Measurements from ENCODE around the gene ABCG4. TPM values are rescaled to one million over a fixed set of nuclear protein-coding genes. Genes with fewer than 3 reads are reported as not detected.

The ABCG4 gene
- total RNA-seq, 2 donors from 2014 or later, result 0.33 TPM; not detected in 1

DNA sequence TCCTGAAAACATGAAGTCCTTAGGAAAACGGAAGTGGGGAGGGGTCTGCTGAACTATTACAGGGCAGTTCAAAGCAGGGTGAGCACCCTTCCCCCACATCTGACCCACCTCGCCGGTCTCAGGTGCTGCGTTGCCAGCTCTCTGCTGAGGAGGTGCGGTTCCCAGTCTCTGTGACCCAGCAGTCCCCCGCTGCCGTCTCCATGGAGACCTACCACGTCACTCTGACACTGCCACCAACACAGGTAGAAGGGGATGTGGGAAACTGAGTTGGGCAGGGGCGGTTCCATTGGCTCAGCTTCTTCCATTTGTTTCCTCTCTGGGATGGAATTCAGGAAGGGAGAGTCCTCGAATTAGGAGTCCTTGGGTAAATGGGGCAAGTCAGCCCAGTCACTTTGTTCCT lies 38.4 kb upstream of the ABCG4 start:
- no peaks in the 10 kb centered on the region for H3K9me3 ChIP-seq
- TF ChIP-seq POLR2A (IDR thresholded peaks at IDR 0.05) (no peak), CTCF (IDR thresholded peaks at IDR 0.05) (no peak)
- DNase-seq (no peak), ATAC-seq (no peak)
- H3K36me3 ChIP-seq (replicated peaks in 1 of 2; ENCODE audit: insufficient read depth in 1 of 2, low read depth in 2 of 2), result peaks cover 0 to 10% of the 10 kb centered on the region in 2 donors
- intact Hi-C loops (cut with DNase I), result no loop called here
- H3K27ac ChIP-seq, result no peak overlapping the region
- peaks cover 27% of the 10 kb centered on the region for H3K4me1 ChIP-seq
- H3K27me3 ChIP-seq, result no peaks in the 10 kb centered on the region
- 80 to 94% methylated on average over 10 of the region's 10 CpGs for WGBS, 2 donors
- H3K4me3 ChIP-seq, result no peak overlapping the region

DNA sequence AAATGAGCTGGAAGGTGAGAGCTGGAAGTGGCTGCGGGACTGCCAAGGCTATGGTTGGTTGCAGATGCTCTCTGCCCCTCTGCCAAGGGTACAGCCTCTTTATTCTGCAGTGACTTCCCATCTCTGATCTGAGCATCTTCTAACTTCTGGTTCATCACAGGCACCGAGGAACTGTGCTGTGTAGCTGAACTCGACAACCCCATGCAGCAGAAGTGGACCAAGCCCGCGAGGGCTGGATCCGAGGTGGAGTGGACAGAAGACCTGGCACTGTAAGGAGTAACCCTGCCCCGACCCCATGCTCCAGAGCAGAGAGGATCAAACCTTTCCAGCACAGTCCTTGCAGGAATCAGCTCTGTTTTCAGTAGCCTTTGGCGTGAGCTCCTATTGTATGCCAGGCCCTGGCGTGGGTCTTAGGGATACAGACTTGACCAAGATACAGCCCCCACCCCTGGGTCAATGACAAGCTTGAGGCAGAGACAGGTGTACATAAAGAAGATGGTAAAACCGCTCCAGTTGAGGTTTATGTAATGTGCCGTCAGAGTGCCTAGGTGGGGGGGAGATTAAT lies 37.4 kb upstream of the ABCG4 start:
- H3K4me3 ChIP-seq, result no peak overlapping the region
- peaks cover 24% of the 10 kb centered on the region for H3K4me1 ChIP-seq
- TF ChIP-seq POLR2A (IDR thresholded peaks at IDR 0.05) (no peak), CTCF (IDR thresholded peaks at IDR 0.05) (no peak)
- 88 to 91% methylated on average over 6 to 11 of the region's 11 CpGs for WGBS, 2 donors
- intact Hi-C loops (cut with DNase I), result no loop called here
- DNase-seq (no peak), ATAC-seq (no peak)
- no peaks in the 10 kb centered on the region for H3K9me3 ChIP-seq
- H3K27me3 ChIP-seq, result no peaks in the 10 kb centered on the region
- H3K27ac ChIP-seq, result no peak overlapping the region
- peaks cover 0 to 10% of the 10 kb centered on the region in 2 donors for H3K36me3 ChIP-seq (replicated peaks in 1 of 2; ENCODE audit: insufficient read depth in 1 of 2, low read depth in 2 of 2)

- no peaks in the 10 kb centered on the region for H3K27me3 ChIP-seq
- intact Hi-C loops (cut with DNase I), result no loop called here
- ATAC-seq, result no peak
- no peak overlapping the region for H3K4me3 ChIP-seq
- 88 to 90% methylated on average over 7 to 12 of the region's 12 CpGs for WGBS, 2 donors
- H3K9me3 ChIP-seq, result no peaks in the 10 kb centered on the region
- DNase-seq, result no peak
- peaks cover 0 to 10% of the 10 kb centered on the region in 2 donors for H3K36me3 ChIP-seq (replicated peaks in 1 of 2; ENCODE audit: insufficient read depth in 1 of 2, low read depth in 2 of 2)
- TF ChIP-seq POLR2A (IDR thresholded peaks at IDR 0.05), result no peak
- TF ChIP-seq CTCF (IDR thresholded peaks at IDR 0.05), result no peak
- no peak overlapping the region for H3K27ac ChIP-seq
- peaks cover 19% of the 10 kb centered on the region for H3K4me1 ChIP-seq
These were observed 36.4 kb upstream of the ABCG4 start for GRCh38 chr11:119112314-119113020.

DNA sequence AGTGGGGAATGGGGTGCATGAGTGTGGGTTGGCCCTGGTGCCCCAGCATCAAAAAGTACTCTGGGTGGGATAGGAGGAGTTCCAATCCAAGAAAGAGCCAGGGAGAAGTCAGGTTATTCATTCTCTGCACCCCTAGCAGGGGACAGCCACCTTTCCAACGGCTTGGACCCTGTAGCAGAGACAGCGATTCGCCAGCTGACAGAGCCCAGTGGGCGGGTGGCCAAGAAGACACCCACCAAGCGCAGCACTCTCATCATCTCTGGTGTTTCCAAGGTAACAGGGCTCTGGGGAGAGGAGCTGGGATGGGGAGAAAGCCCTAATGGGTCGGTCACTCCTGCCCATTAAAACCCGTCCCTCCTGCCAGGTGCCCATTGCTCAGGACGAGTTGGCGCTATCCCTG lies 35.1 kb upstream of the ABCG4 start:
- no peak overlapping the region for H3K27ac ChIP-seq
- DNase-seq (no peak), ATAC-seq (no peak)
- H3K27me3 ChIP-seq, result no peaks in the 10 kb centered on the region
- TF ChIP-seq CTCF (IDR thresholded peaks at IDR 0.05) (no peak), POLR2A (IDR thresholded peaks at IDR 0.05) (no peak)
- peaks cover 11% of the 10 kb centered on the region for H3K4me1 ChIP-seq
- WGBS, 2 donors, result 94% methylated on average over 9 of the region's 9 CpGs
- intact Hi-C loops (cut with DNase I), result no loop called here
- H3K36me3 ChIP-seq (replicated peaks in 1 of 2; ENCODE audit: insufficient read depth in 1 of 2, low read depth in 2 of 2), result peaks cover 0 to 10% of the 10 kb centered on the region in 2 donors
- H3K4me3 ChIP-seq, result no peak overlapping the region
- H3K9me3 ChIP-seq, result no peaks in the 10 kb centered on the region

DNA sequence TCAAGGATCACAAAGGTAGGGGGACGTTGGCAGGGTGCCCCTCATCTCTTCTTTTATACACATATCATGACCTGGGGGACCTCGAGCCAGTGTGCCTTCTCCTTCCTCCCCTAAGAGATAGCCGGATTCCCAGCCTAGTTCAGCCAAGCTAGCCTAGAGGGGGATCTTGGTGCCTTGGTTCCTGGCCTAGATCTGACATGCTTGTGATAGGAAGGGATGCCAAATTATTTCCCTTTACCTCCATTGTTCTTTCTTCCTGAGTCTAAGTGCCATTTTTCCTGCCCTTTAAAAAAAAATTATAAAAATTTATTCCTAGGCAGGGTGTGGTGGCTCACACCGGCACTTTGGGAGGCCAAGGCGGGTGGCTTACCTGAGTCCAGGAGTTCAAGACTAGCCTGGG lies 34.5 kb upstream of the ABCG4 start:
- Histone ChIP-seq H3K36me3 (replicated peaks in 1 of 2; ENCODE audit: insufficient read depth in 1 of 2, low read depth in 2 of 2) (peaks cover 0 to 10% of the 10 kb centered on the region in 2 donors), H3K27ac (no peak overlapping the region), H3K9me3 (no peaks in the 10 kb centered on the region), H3K4me3 (no peak overlapping the region), H3K27me3 (no peaks in the 10 kb centered on the region), H3K4me1 (peaks cover 4% of the 10 kb centered on the region)
- TF ChIP-seq CTCF (IDR thresholded peaks at IDR 0.05), result no peak
- TF ChIP-seq POLR2A (IDR thresholded peaks at IDR 0.05), result no peak
- ATAC-seq (no peak), DNase-seq (no peak)
- intact Hi-C loops (cut with DNase I), result no loop called here
- WGBS, 2 donors, result 94 to 95% methylated on average over 4 to 5 of the region's 5 CpGs
